Neural progenitor cell (in vitro differentiated cells): Measurements from ENCODE around the gene OR6K2.

Source experiments
- CTCF ChIP-seq: fragments of 200-600 bp; sonication (generic); IDR thresholded peaks from 2 replicates; pipeline ENCODE4 v1.5.1; 2017; ENCODE audit warnings: antibody characterized with exemption, mild to moderate bottlenecking
- EZH2 ChIP-seq: fragments of 200-600 bp; sonication (generic); IDR thresholded peaks from 2 replicates; pipeline ENCODE4 v1.6.1; 2017; ENCODE audit warnings: antibody characterized with exemption, mild to moderate bottlenecking, moderate library complexity
- EZH2phosphoT487 ChIP-seq: fragments of 200-600 bp; sonication (generic); IDR thresholded peaks from 2 replicates; pipeline ENCODE4 v1.6.1; 2017; ENCODE audit warnings: antibody characterized with exemption

GRCh38 chr1:158679289-158679688 is 21.2 kb downstream of the OR6K2 start:
- TF ChIP-seq CTCF (no peak), EZH2phosphoT487 (no peak), EZH2 (no peak)
